ENCODE results near the gene CELF4. TPM values are rescaled to one million over a fixed set of nuclear protein-coding genes. Genes with fewer than 3 reads are reported as not detected.
"Not testable (repeated sequence)": the region's sequence is repeated elsewhere in the genome, so short reads cannot be mapped to it uniquely, and the experiment has no call there.

Gene CELF4
- polyA plus RNA-seq, 5 donors, result 7.1 to 8.8 (median 8.5) TPM

GRCh38 chr18:37470986-37471385 is 94.6 kb downstream of the CELF4 start:
- no peak for DNase-seq

GRCh38 chr18:37467002-37467662 is 98.5 kb downstream of the CELF4 start:
- no peak for DNase-seq

- DNase-seq, result no peak
These were observed 99.6 kb downstream of the CELF4 start for GRCh38 chr18:37465958-37466357.

GRCh38 chr18:37464257-37464656 is 101.3 kb downstream of the CELF4 start:
- DNase-seq, result no peak

GRCh38 chr18:37461329-37461728 is 104.3 kb downstream of the CELF4 start:
- DNase-seq, result not testable (repeated sequence)

GRCh38 chr18:37460604-37461003 is 105.0 kb downstream of the CELF4 start:
- DNase-seq, result no peak

- DNase-seq, result no peak
These were observed 106.9 kb downstream of the CELF4 start for GRCh38 chr18:37458697-37459096.

- DNase-seq, result no peak
These were observed 107.8 kb downstream of the CELF4 start for GRCh38 chr18:37457753-37458152.

- no peak for DNase-seq
These were observed 108.3 kb downstream of the CELF4 start for GRCh38 chr18:37457341-37457740.

- DNase-seq, result no peak
These were observed 108.7 kb downstream of the CELF4 start for GRCh38 chr18:37456873-37457272.

- DNase-seq, result no peak
These were observed 109.2 kb downstream of the CELF4 start for GRCh38 chr18:37456395-37456794.

- DNase-seq, result peak; percentile 65 to 68
These were observed 111.8 kb downstream of the CELF4 start for GRCh38 chr18:37453752-37454151.

GRCh38 chr18:37452682-37453385 is 112.8 kb downstream of the CELF4 start:
- no peak for DNase-seq

GRCh38 chr18:37452015-37452414 is 113.6 kb downstream of the CELF4 start:
- DNase-seq, result no peak

- DNase-seq, result no peak
These were observed 114.3 kb downstream of the CELF4 start for GRCh38 chr18:37451239-37451825.

GRCh38 chr18:37450434-37451132 is 115.0 kb downstream of the CELF4 start:
- peak; percentile 92 to 94 for DNase-seq

- no peak for DNase-seq
These were observed 116.0 kb downstream of the CELF4 start for GRCh38 chr18:37449618-37450017.

GRCh38 chr18:37448946-37449345 is 116.7 kb downstream of the CELF4 start:
- DNase-seq, result no peak

GRCh38 chr18:37447962-37448888 is 117.4 kb downstream of the CELF4 start:
- DNase-seq, result no peak

GRCh38 chr18:37445836-37446235 is 119.8 kb downstream of the CELF4 start:
- DNase-seq, result no peak

GRCh38 chr18:37445368-37445767 is 120.2 kb downstream of the CELF4 start:
- no peak for DNase-seq
